NCI-H1092 (cell line): ENCODE measurements around the gene RASGRF1.

Experiments used
- DNase-seq: peaks from one replicate; lab custom pipeline; 2025; lab: John Stamatoyannopoulos, UW

Gene RASGRF1

GRCh38 chr15:79101866-79102581, 11.4 kb upstream of the RASGRF1 start:
- no peak for DNase-seq

- DNase-seq, result no peak
Observed at GRCh38 chr15:79099692-79100091, 9.1 kb upstream of the RASGRF1 start.

- no peak for DNase-seq
Observed at GRCh38 chr15:79094611-79095021, 4.0 kb upstream of the RASGRF1 start.

- no peak for DNase-seq
Observed at GRCh38 chr15:79093352-79093935, 2.9 kb upstream of the RASGRF1 start.

GRCh38 chr15:79092382-79092781, 1.8 kb upstream of the RASGRF1 start:
- no peak for DNase-seq

GRCh38 chr15:79091204-79091867, 756 bp upstream of the RASGRF1 start:
- DNase-seq, result no peak

GRCh38 chr15:79089890-79090486, 592 bp downstream of the RASGRF1 start:
- no peak for DNase-seq

- DNase-seq, result no peak
Observed at GRCh38 chr15:79089331-79089889, 1.2 kb downstream of the RASGRF1 start.

- no peak for DNase-seq
Observed at GRCh38 chr15:79088426-79089205, 2.0 kb downstream of the RASGRF1 start.

GRCh38 chr15:79086814-79087213, 3.8 kb downstream of the RASGRF1 start:
- DNase-seq, result no peak

- DNase-seq, result peak; percentile 63
Observed at GRCh38 chr15:79084308-79084968, 6.1 kb downstream of the RASGRF1 start.

- DNase-seq, result no peak
Observed at GRCh38 chr15:79083154-79083553, 7.4 kb downstream of the RASGRF1 start.

- no peak for DNase-seq
Observed at GRCh38 chr15:79082363-79083070, 8.1 kb downstream of the RASGRF1 start.

GRCh38 chr15:79078763-79079410, 11.7 kb downstream of the RASGRF1 start:
- DNase-seq, result no peak

- DNase-seq, result no peak
Observed at GRCh38 chr15:79078003-79078402, 12.6 kb downstream of the RASGRF1 start.

GRCh38 chr15:79076661-79077060, 13.9 kb downstream of the RASGRF1 start:
- DNase-seq, result no peak

GRCh38 chr15:79075256-79075655, 15.3 kb downstream of the RASGRF1 start:
- no peak for DNase-seq

GRCh38 chr15:79073336-79073735, 17.2 kb downstream of the RASGRF1 start:
- no peak for DNase-seq

GRCh38 chr15:79071901-79072300, 18.7 kb downstream of the RASGRF1 start:
- no peak for DNase-seq

- DNase-seq, result no peak
Observed at GRCh38 chr15:79068790-79069189, 21.8 kb downstream of the RASGRF1 start.
